ENCODE measurements around the gene LINGO3. TPM values are rescaled to one million over a fixed set of nuclear protein-coding genes. Genes with fewer than 3 reads are reported as not detected.

LINGO3 gene
- total RNA-seq, 1 donor: not detected

DNA sequence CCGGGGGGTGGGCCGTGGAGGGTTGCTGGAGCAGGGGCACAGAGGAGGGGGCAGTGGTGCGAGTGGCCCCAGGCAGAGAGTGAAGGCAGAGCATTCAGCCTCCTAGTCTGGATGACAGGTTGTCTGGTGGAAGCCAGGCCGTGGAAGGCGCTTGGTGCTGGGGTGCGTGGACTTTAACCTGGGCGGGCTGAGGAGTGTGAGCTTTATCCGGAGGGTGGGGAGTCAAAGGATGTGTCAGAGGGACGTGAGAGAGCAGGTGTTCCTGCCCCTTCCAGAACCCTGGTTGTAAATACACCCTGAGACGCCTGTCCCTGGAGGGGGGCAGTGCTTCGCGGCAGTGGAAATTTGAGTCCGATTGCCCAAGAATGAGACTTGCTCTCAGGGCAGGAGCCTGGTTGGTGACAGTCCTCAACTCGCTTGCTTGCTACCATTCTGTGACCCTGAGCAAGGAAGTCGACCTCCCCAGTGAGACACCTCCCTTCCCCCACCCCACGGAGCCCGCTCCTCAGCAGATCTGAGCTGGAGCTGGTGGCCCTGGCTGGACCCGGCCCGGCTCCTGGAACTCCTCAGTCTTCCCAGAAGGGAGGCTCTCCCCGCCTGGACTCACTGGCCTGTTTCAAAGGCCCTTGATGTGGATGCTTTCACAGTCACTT, 22.8 kb upstream of the LINGO3 start:
- Histone ChIP-seq H4K20me1 (ENCODE audit: insufficient read depth, low read length) (peaks cover 40% of the 10 kb centered on the region), H3K27me3 (ENCODE audit: insufficient read depth, low read length) (no peaks in the 10 kb centered on the region), H3K27ac (ENCODE audit: low read depth, low read length) (no peak overlapping the region), H3K4me2 (ENCODE audit: insufficient read depth, low read length) (no peak overlapping the region), H3K4me3 (ENCODE audit: insufficient read depth, low read length) (no peak overlapping the region), H3K79me2 (ENCODE audit: insufficient read depth, low read length) (peaks cover 92% of the 10 kb centered on the region), H3K36me3 (ENCODE audit: insufficient read depth, low read length) (peaks cover 9% of the 10 kb centered on the region), H3K9me3 (ENCODE audit: low read depth, low read length) (no peaks in the 10 kb centered on the region), H2AFZ (ENCODE audit: low read length) (no peak overlapping the region), H3K4me1 (ENCODE audit: insufficient read depth, low read length) (peaks cover 19% of the 10 kb centered on the region)
- TF ChIP-seq, protein P1, sequence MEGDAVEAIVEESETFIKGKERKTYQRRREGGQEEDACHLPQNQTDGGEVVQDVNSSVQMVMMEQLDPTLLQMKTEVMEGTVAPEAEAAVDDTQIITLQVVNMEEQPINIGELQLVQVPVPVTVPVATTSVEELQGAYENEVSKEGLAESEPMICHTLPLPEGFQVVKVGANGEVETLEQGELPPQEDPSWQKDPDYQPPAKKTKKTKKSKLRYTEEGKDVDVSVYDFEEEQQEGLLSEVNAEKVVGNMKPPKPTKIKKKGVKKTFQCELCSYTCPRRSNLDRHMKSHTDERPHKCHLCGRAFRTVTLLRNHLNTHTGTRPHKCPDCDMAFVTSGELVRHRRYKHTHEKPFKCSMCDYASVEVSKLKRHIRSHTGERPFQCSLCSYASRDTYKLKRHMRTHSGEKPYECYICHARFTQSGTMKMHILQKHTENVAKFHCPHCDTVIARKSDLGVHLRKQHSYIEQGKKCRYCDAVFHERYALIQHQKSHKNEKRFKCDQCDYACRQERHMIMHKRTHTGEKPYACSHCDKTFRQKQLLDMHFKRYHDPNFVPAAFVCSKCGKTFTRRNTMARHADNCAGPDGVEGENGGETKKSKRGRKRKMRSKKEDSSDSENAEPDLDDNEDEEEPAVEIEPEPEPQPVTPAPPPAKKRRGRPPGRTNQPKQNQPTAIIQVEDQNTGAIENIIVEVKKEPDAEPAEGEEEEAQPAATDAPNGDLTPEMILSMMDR (IDR thresholded peaks at IDR 0.05; ENCODE audit: extremely low read depth, low read depth, low read length): no peak
- no peak for DNase-seq (ENCODE audit: insufficient read length, low spot score, missing footprints)

DNA sequence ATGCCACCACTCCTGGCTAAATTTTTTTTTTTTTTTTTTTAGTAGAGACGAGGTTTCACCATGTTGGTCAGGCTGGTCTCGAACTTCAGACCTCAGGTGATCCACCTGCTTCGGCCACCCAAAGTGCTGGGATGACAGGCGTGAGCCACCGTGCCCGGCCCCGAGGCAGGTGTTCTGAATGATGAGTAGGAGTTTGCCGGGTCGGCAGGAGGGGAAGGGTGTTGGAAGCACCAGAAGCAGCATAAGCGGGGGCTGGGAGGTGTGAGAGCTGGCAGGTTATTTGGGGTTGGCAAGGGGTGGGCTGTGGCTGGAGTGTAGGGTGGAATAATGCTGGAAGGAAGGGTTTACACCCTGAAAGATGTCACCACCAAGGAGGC, 22.3 kb upstream of the LINGO3 start:
- Histone ChIP-seq H3K36me3 (ENCODE audit: insufficient read depth, low read length) (peaks cover 11% of the 10 kb centered on the region), H3K27ac (ENCODE audit: low read depth, low read length) (no peak overlapping the region), H3K9me3 (ENCODE audit: low read depth, low read length) (no peaks in the 10 kb centered on the region), H3K4me1 (ENCODE audit: insufficient read depth, low read length) (peaks cover 19% of the 10 kb centered on the region), H3K4me2 (ENCODE audit: insufficient read depth, low read length) (no peak overlapping the region), H3K27me3 (ENCODE audit: insufficient read depth, low read length) (no peaks in the 10 kb centered on the region), H3K4me3 (ENCODE audit: insufficient read depth, low read length) (no peak overlapping the region), H2AFZ (ENCODE audit: low read length) (no peak overlapping the region), H3K79me2 (ENCODE audit: insufficient read depth, low read length) (peaks cover 92% of the 10 kb centered on the region), H4K20me1 (ENCODE audit: insufficient read depth, low read length) (peaks cover 36% of the 10 kb centered on the region)
- TF ChIP-seq, protein P1 (IDR thresholded peaks at IDR 0.05; ENCODE audit: extremely low read depth, low read depth, low read length): no peak
- DNase-seq (ENCODE audit: insufficient read length, low spot score, missing footprints): no peak

DNA sequence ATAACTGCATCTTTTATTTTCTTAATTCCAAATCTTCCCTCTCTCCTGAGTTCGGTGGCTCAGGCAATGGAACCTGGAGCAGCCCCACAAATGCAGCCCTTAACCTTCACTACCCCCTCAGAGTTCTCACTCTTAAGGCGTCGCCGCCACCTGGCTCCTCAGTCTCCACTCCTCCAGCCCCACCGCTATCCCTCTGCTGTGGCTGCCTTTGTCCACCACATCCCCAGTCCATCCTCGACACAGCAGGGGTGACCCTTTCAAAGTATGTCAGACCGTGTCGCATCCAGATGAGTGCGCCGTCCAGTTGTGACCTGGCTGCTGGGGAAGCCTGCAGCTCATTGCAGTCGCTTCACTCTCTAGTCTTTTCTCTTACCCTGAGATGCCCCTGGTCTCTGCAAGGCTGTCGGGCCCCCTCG, 21.6 kb upstream of the LINGO3 start:
- H3K4me1 ChIP-seq (ENCODE audit: insufficient read depth, low read length): peaks cover 19% of the 10 kb centered on the region
- H4K20me1 ChIP-seq (ENCODE audit: insufficient read depth, low read length): peaks cover 35% of the 10 kb centered on the region
- TF ChIP-seq, protein P1 (IDR thresholded peaks at IDR 0.05; ENCODE audit: extremely low read depth, low read depth, low read length): no peak
- H3K9me3 ChIP-seq (ENCODE audit: low read depth, low read length): no peaks in the 10 kb centered on the region
- H3K4me2 ChIP-seq (ENCODE audit: insufficient read depth, low read length): peak overlapping the region; percentile 93
- peaks cover 11% of the 10 kb centered on the region for H3K36me3 ChIP-seq (ENCODE audit: insufficient read depth, low read length)
- no peaks in the 10 kb centered on the region for H3K27me3 ChIP-seq (ENCODE audit: insufficient read depth, low read length)
- no peak for DNase-seq (ENCODE audit: insufficient read length, low spot score, missing footprints)
- peak overlapping the region; percentile 90 for H3K4me3 ChIP-seq (ENCODE audit: insufficient read depth, low read length)
- no peak overlapping the region for H2AFZ ChIP-seq (ENCODE audit: low read length)
- no peak overlapping the region for H3K27ac ChIP-seq (ENCODE audit: low read depth, low read length)
- H3K79me2 ChIP-seq (ENCODE audit: insufficient read depth, low read length): peaks cover 95% of the 10 kb centered on the region

DNA sequence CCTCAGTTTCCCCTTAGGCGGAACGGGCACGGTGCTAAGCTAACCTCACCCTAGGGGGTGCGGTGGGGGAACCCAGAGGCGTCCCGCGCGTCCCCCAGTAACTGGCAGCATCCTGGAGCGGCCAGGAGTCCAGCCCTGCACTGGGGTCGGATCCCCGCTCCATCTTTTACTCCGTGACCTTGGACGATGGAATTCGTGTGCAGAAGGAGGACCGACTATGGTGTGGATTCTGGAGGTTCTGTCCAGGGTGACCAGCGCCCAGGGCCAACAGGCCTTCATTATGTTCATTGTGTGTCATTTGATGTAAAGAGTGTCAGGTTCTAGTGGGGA, 21.2 kb upstream of the LINGO3 start:
- H3K27ac ChIP-seq (ENCODE audit: low read depth, low read length): peak overlapping the region; percentile 83
- peaks cover 11% of the 10 kb centered on the region for H3K36me3 ChIP-seq (ENCODE audit: insufficient read depth, low read length)
- peak overlapping the region; percentile 93 for H3K4me2 ChIP-seq (ENCODE audit: insufficient read depth, low read length)
- H4K20me1 ChIP-seq (ENCODE audit: insufficient read depth, low read length): peaks cover 31% of the 10 kb centered on the region
- DNase-seq (ENCODE audit: insufficient read length, low spot score, missing footprints): no peak
- H3K4me1 ChIP-seq (ENCODE audit: insufficient read depth, low read length): peaks cover 19% of the 10 kb centered on the region
- no peaks in the 10 kb centered on the region for H3K27me3 ChIP-seq (ENCODE audit: insufficient read depth, low read length)
- H3K9me3 ChIP-seq (ENCODE audit: low read depth, low read length): no peaks in the 10 kb centered on the region
- H3K4me3 ChIP-seq (ENCODE audit: insufficient read depth, low read length): peak overlapping the region; percentile 90
- H2AFZ ChIP-seq (ENCODE audit: low read length): peak overlapping the region; percentile 74
- TF ChIP-seq, protein P1 (IDR thresholded peaks at IDR 0.05; ENCODE audit: extremely low read depth, low read depth, low read length): no peak
- H3K79me2 ChIP-seq (ENCODE audit: insufficient read depth, low read length): peaks cover 92% of the 10 kb centered on the region

All from osteoblast (primary cell).